Measurements from ENCODE around the gene PPIL3. TPM values are rescaled to one million over a fixed set of nuclear protein-coding genes. Genes with fewer than 3 reads are reported as not detected.
"Not testable (repeated sequence)": the region's sequence is repeated elsewhere in the genome, so short reads cannot be mapped to it uniquely, and the experiment has no call there.

The PPIL3 gene
- total RNA-seq, 6 experiments from 2014 or later, result 10.4 to 21.3 (median 16.2) TPM

DNA sequence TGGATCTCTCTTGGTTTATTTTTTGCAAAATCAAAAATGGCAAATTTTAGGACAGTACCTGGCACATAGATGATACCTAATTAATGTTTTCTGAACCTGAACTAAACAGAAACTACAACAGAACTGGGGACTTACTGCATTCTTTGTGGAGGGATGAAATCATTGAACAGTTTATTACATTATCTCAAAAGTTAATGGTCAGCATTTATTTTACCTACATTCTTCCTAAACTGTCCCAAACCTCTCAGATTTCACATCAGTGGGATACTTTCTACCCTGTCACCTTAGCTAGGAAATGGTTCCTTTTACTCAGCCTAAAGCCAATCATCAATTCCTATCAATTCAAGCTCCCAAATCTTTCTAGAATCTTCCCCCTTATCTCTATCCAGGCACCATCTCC lies 10.6 kb upstream of the PPIL3 start:
- Histone ChIP-seq H3K27me3 (no peaks in the 10 kb centered on the region), H3K9me3 (no peaks in the 10 kb centered on the region), H3K36me3 (peaks cover 0 to 47% (median 0%) of the 10 kb centered on the region in 4 donors), H3K27ac (no peak overlapping the region), H3K4me1 (peaks cover 0 to 3% (median 0%) of the 10 kb centered on the region in 4 donors), H3K4me3 (no peak overlapping the region)
- DNase-seq (no peak), ATAC-seq (no peak)
- TF ChIP-seq POLR2A (IDR thresholded peaks at IDR 0.05) (no peak), CTCF (IDR thresholded peaks at IDR 0.05) (no peak)
- intact Hi-C loops (cut with DNase I), result no loop called here

DNA sequence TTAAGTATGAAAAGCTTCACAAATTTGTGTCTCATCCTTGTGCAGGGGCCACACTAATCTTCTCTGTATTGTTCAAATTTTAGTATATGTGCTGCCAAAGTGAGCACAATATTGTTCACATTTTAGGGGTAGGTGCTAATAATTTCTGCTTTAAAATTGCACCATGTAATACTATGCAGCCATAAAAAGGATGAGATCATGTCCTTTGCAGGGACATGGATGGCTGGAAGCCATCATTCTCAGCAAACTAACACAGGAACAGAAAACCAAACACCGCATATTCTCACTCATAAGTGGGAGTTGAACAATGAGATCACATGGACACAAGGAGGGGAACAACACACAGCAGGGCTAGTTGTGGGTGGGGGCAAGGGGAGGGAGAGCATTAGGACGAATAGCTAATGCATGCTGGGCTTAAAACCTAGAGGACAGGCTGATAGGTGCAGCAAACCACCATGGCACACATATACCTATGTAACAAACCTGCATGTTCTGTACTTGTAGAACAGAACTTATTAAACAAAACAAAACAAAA lies 7.1 kb downstream of the PPIL3 start:
- H3K9me3 ChIP-seq; ATAC-seq; intact Hi-C loops (cut with DNase I); H3K4me3 ChIP-seq; DNase-seq; H3K27me3 ChIP-seq; H3K4me1 ChIP-seq; H3K27ac ChIP-seq: not testable (repeated sequence)
- peaks cover 0 to 72% (median 12%) of the 10 kb centered on the region in 4 donors for H3K36me3 ChIP-seq
- 83% methylated on average over 1 of the region's 2 CpGs for WGBS (ENCODE audit: insufficient coverage, low coverage, low lambda C conversion rate, missing lambda C conversion rate)

- intact Hi-C loops (cut with DNase I), result no loop called here
- H3K9me3 ChIP-seq, result no peaks in the 10 kb centered on the region
- WGBS (ENCODE audit: insufficient coverage, low coverage, low lambda C conversion rate, missing lambda C conversion rate), result 83% methylated on average over 2 of the region's 2 CpGs
- H3K4me3 ChIP-seq, result no peak overlapping the region
- no peak for DNase-seq
- no peaks in the 10 kb centered on the region for H3K27me3 ChIP-seq
- TF ChIP-seq CTCF (IDR thresholded peaks at IDR 0.05) (no peak), POLR2A (IDR thresholded peaks at IDR 0.05) (no peak)
- H3K27ac ChIP-seq, result no peak overlapping the region
- ATAC-seq, result no peak
- no peaks in the 10 kb centered on the region for H3K4me1 ChIP-seq
- peaks cover 0 to 70% (median 10%) of the 10 kb centered on the region in 4 donors for H3K36me3 ChIP-seq
These were observed 10.5 kb downstream of the PPIL3 start for GRCh38 chr2:200878289-200878880.

DNA sequence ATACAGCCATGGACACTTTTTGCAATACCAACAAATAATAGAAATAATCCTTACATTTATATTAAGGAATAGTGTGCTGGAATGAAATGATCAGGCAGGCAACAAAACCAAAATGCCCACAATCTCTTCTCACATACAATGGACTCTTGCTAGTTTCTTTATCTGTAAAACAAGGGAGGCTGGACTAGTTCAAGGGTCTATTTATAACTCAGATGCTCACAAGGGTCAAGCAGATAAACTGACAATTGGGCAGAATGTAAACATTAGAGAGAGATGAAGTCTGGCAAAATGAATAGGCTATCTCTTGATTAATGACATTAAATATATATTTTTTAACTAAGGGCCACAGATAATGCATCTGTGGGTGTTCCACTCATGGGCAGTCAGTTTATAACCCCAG lies 11.4 kb downstream of the PPIL3 start:
- Histone ChIP-seq H3K27ac (no peak overlapping the region), H3K27me3 (no peaks in the 10 kb centered on the region), H3K4me1 (no peaks in the 10 kb centered on the region), H3K4me3 (no peak overlapping the region), H3K36me3 (peaks cover 0 to 62% (median 10%) of the 10 kb centered on the region in 4 donors), H3K9me3 (no peaks in the 10 kb centered on the region)
- DNase-seq, result no peak
- no peak for ATAC-seq
- TF ChIP-seq POLR2A (IDR thresholded peaks at IDR 0.05), result no peak
- no peak for TF ChIP-seq CTCF (IDR thresholded peaks at IDR 0.05)
- intact Hi-C loops (cut with DNase I), result no loop called here

- no peak for TF ChIP-seq POLR2A (IDR thresholded peaks at IDR 0.05)
- no peak for TF ChIP-seq CTCF (IDR thresholded peaks at IDR 0.05)
- H3K27me3 ChIP-seq, result no peaks in the 10 kb centered on the region
- ATAC-seq (no peak), DNase-seq (no peak)
- no peaks in the 10 kb centered on the region for H3K4me1 ChIP-seq
- H3K4me3 ChIP-seq, result no peak overlapping the region
- peaks cover 0 to 32% (median 7%) of the 10 kb centered on the region in 4 donors for H3K36me3 ChIP-seq
- no peak overlapping the region for H3K27ac ChIP-seq
- intact Hi-C loops (cut with DNase I), result no loop called here
- H3K9me3 ChIP-seq, result no peaks in the 10 kb centered on the region
- 94% methylated on average over 6 of the region's 6 CpGs for WGBS (ENCODE audit: insufficient coverage, low coverage, low lambda C conversion rate, missing lambda C conversion rate)
These were observed 15.3 kb downstream of the PPIL3 start for GRCh38 chr2:200873560-200873959.
